ENCODE measurements around the gene LRRC74B.
"Not testable (repeated sequence)": the region's sequence is repeated elsewhere in the genome, so short reads cannot be mapped to it uniquely, and the experiment has no call there.

LRRC74B gene

GRCh38 chr22:21095773-21096107 is 50.0 kb downstream of the LRRC74B start:
- no peaks in the 10 kb centered on the region for H3K9me3 ChIP-seq

GRCh38 chr22:21096878-21097277 is 51.1 kb downstream of the LRRC74B start:
- H3K27ac ChIP-seq; H3K9me3 ChIP-seq; intact Hi-C loops (cut with DNase I; ENCODE audit: low total_unique reads); H3K36me3 ChIP-seq; DNase-seq; H3K4me1 ChIP-seq; H3K4me3 ChIP-seq: not testable (repeated sequence)
- peaks cover 0 to 33% of the 10 kb centered on the region in 2 donors for H3K27me3 ChIP-seq

More at GRCh38 chr22:21095773-21096107, 50.0 kb downstream of the LRRC74B start:
- intact Hi-C loops (cut with DNase I; ENCODE audit: low total_unique reads): no loop called here
- Histone ChIP-seq H3K4me1 (no peaks in the 10 kb centered on the region), H3K36me3 (no peaks in the 10 kb centered on the region), H3K4me3 (no peak overlapping the region), H3K27ac (no peak overlapping the region), H3K27me3 (peaks cover 0 to 25% of the 10 kb centered on the region in 2 donors)
- no peak for TF ChIP-seq CTCF (IDR thresholded peaks at IDR 0.05)
- DNase-seq: no peak

GRCh38 chr22:21098099-21098671 is 52.4 kb downstream of the LRRC74B start:
- TF ChIP-seq CTCF (IDR thresholded peaks at IDR 0.05): no peak
- no peak overlapping the region for H3K4me3 ChIP-seq
- no peak overlapping the region for H3K27ac ChIP-seq
- H3K9me3 ChIP-seq: no peaks in the 10 kb centered on the region
- peaks cover 0 to 3% (median 0%) of the 10 kb centered on the region in 4 donors for H3K4me1 ChIP-seq
- no peak for DNase-seq
- no peaks in the 10 kb centered on the region for H3K36me3 ChIP-seq
- H3K27me3 ChIP-seq: peaks cover 0 to 44% of the 10 kb centered on the region in 2 donors
- intact Hi-C loops (cut with DNase I; ENCODE audit: low total_unique reads): no loop called here

GRCh38 chr22:21099578-21099977 is 53.8 kb downstream of the LRRC74B start:
- intact Hi-C loops (cut with DNase I; ENCODE audit: low total_unique reads): no loop called here

GRCh38 chr22:21100149-21101032 is 54.6 kb downstream of the LRRC74B start:
- Histone ChIP-seq H3K27me3 (peaks cover 0 to 47% of the 10 kb centered on the region in 2 donors), H3K27ac (no peak overlapping the region), H3K4me1 (peaks cover 0 to 3% (median 0%) of the 10 kb centered on the region in 4 donors), H3K36me3 (no peaks in the 10 kb centered on the region), H3K4me3 (no peak overlapping the region), H3K9me3 (no peaks in the 10 kb centered on the region)
- intact Hi-C loops (cut with DNase I; ENCODE audit: low total_unique reads): no loop called here
- no peak for TF ChIP-seq CTCF (IDR thresholded peaks at IDR 0.05)
- no peak for DNase-seq

More at GRCh38 chr22:21099578-21099977, 53.8 kb downstream of the LRRC74B start:
- no peak for DNase-seq
- Histone ChIP-seq H3K27ac (no peak overlapping the region), H3K9me3 (no peaks in the 10 kb centered on the region), H3K4me1 (peaks cover 0 to 3% (median 0%) of the 10 kb centered on the region in 4 donors), H3K36me3 (no peaks in the 10 kb centered on the region), H3K4me3 (no peak overlapping the region), H3K27me3 (peaks cover 0 to 47% of the 10 kb centered on the region in 2 donors)
- TF ChIP-seq CTCF (IDR thresholded peaks at IDR 0.05): no peak
